Skeletal muscle tissue (tissue), 4 donors: ENCODE data around the gene MBNL2. TPM values are rescaled to one million over a fixed set of nuclear protein-coding genes. Genes with fewer than 3 reads are reported as not detected.

Experiments used
- H3K27ac ChIP-seq: one replicate; pipeline ENCODE4 v1.7.0; 2013; ENCODE audit warnings: mild to moderate bottlenecking, low read depth, low read length, inconsistent platforms
- H3K27me3 ChIP-seq, 3 donors: one replicate each; pipeline ENCODE4 v1.7.0; 2013; ENCODE audit warnings: low read length in 3 of 3; ENCODE audit not compliant: control insufficient read depth in 3 of 3, insufficient read depth in 3 of 3
- H3K36me3 ChIP-seq, 3 donors: one replicate each; pipeline ENCODE4 v1.7.0; 2013; ENCODE audit warnings: low read length in 3 of 3; ENCODE audit not compliant: control insufficient read depth in 3 of 3, insufficient read depth in 3 of 3
- H3K4me1 ChIP-seq, 3 donors: one replicate each; pipeline ENCODE4 v1.7.0; 2013; ENCODE audit warnings: low read length in 3 of 3, mild to moderate bottlenecking in 3 of 3; ENCODE audit not compliant: control insufficient read depth in 3 of 3, insufficient read depth in 3 of 3
- H3K4me3 ChIP-seq, 3 donors: one replicate each; pipeline ENCODE4 v1.7.0; 2013; ENCODE audit warnings: low read length in 3 of 3
- H3K9ac ChIP-seq, 3 donors: one replicate each; pipeline ENCODE4 v1.7.0; 2013; ENCODE audit warnings: low read length in 3 of 3, mild to moderate bottlenecking in 3 of 3, moderate library complexity in 2 of 3, low read depth in 1 of 3
- H3K9me3 ChIP-seq, 3 donors: one replicate each; pipeline ENCODE4 v1.7.0; 2013; ENCODE audit warnings: low read length in 3 of 3; ENCODE audit not compliant: control insufficient read depth in 3 of 3
- total RNA-seq: library from RNA; depleted of rRNA; stranded (reverse); fragments of >200 nt; gene quantifications from one replicate; pipeline ENCODE4 v1.2.3, GENCODE V29; 2014
- donor health status: Osteomylitis.

MBNL2 gene
- total RNA-seq, 1 donor from 2014 or later, result 30.3 TPM

DNA sequence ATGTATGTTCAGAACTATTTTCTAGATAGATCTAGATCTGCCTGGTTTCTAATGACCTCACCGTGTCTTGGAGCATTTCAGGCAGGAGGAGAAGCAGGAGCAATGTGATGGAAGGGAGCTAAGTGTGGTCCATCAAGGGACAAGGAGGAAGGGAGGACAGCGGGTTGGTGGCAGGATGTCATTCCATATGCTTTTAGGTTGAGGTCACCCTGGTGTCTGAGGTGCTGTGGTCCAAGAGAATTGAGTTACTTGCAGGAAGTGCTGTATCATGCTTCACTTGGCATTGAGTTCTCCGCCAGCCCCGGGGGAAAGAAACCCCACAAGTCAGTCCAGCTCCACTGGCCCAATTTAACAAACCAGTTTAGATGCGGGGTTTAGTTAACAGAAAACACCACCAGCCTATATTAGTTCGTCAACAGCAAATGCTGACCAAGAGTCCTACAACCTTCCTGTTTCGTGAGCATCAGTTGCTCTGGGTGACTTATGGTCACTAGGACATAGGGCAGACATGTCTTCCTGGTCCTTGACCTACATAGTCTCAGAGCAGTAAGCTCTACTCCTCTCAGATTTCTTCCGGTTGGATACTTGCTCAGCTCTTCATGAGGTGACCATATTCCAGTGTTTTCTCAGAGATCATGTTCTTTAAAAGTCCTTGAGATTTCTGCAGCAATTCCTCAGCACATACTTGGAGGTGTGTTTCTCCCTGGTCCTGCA lies 79.4 kb downstream of the MBNL2 start:
- H3K4me3 ChIP-seq, result peak overlapping the region in 1 of 3 donors; percentile 27
- H3K27ac ChIP-seq, result no peak overlapping the region
- H3K4me1 ChIP-seq, result peaks cover 28 to 53% (median 42%) of the 10 kb centered on the region in 3 donors
- H3K9ac ChIP-seq, result no peak overlapping the region
- H3K27me3 ChIP-seq, result no peaks in the 10 kb centered on the region
- no peaks in the 10 kb centered on the region for H3K9me3 ChIP-seq
- H3K36me3 ChIP-seq, result peaks cover 0 to 6% (median 2%) of the 10 kb centered on the region in 3 donors

DNA sequence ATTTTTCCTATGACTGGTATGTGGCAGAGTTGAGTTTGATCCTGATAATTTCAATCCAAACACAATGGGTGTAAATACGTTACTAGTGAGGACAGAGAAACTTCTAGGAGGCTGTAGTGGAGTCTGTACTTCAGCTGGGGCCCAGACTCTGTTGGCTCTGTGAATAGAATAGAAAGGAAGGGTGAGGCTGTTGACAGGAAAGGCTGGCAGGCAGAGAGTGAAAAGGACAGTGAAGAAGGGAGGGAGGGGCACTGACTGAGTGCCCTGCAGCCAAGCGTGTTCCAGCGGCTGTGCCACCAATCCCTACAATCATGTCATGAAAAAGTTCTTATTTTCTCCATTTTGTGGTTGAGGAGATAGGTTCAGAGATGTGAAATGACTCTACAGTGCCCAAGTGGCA lies 80.5 kb downstream of the MBNL2 start:
- H3K4me1 ChIP-seq, result peaks cover 30 to 53% (median 45%) of the 10 kb centered on the region in 3 donors
- no peaks in the 10 kb centered on the region for H3K9me3 ChIP-seq

DNA sequence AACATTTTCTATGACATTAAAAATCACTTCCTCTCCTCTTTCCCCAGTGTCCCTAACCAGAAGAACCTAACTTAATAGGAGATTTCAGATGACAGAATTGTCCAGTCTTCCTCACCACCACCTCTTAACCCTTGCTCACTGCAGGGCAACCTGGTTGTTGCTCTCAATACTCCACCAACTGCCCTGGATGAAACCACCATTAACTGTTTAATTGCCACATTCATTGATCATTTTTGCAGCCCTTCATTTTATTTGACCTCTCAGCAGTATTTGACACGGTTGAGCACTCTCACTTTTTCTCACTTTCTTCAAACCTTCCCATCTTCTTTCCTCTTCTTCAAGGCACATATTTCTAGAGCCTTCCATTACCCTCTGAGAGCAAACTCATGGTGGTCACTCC lies 84.0 kb downstream of the MBNL2 start:
- no peaks in the 10 kb centered on the region for H3K36me3 ChIP-seq
- peaks cover 37 to 54% (median 48%) of the 10 kb centered on the region in 3 donors for H3K4me1 ChIP-seq
- H3K27ac ChIP-seq, result no peak overlapping the region
- no peak overlapping the region for H3K9ac ChIP-seq
- no peaks in the 10 kb centered on the region for H3K27me3 ChIP-seq
- H3K4me3 ChIP-seq, result no peak overlapping the region
- H3K9me3 ChIP-seq, result no peaks in the 10 kb centered on the region

More for the DNA sequence above, 80.5 kb downstream of the MBNL2 start:
- H3K27ac ChIP-seq, result no peak overlapping the region
- H3K36me3 ChIP-seq, result peaks cover 0 to 1% (median 0%) of the 10 kb centered on the region in 3 donors
- H3K4me3 ChIP-seq, result no peak overlapping the region
- no peaks in the 10 kb centered on the region for H3K27me3 ChIP-seq
- no peak overlapping the region for H3K9ac ChIP-seq

DNA sequence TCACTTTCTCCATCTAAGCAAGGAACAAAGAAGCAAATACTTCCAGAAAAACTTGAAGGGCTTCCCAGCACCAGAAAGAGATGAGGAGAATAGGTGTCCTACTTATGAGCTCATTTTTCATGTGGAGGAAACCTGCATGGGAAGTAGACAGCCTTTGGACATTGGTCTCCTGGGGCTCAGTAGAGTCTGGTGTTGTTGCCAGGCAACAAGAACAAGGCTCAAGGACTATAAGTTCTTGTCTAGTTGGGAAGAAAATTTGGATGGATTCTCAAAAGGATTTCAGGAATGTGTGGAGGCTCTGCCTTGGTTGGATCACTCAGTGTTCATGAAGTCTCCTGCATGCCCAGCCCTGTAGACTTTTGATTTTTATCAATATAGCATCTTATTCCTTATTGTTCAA lies 84.5 kb downstream of the MBNL2 start:
- Histone ChIP-seq H3K9me3 (no peaks in the 10 kb centered on the region), H3K27ac (no peak overlapping the region), H3K9ac (no peak overlapping the region), H3K36me3 (no peaks in the 10 kb centered on the region), H3K4me3 (no peak overlapping the region), H3K27me3 (no peaks in the 10 kb centered on the region), H3K4me1 (peaks cover 32 to 49% (median 42%) of the 10 kb centered on the region in 3 donors)

DNA sequence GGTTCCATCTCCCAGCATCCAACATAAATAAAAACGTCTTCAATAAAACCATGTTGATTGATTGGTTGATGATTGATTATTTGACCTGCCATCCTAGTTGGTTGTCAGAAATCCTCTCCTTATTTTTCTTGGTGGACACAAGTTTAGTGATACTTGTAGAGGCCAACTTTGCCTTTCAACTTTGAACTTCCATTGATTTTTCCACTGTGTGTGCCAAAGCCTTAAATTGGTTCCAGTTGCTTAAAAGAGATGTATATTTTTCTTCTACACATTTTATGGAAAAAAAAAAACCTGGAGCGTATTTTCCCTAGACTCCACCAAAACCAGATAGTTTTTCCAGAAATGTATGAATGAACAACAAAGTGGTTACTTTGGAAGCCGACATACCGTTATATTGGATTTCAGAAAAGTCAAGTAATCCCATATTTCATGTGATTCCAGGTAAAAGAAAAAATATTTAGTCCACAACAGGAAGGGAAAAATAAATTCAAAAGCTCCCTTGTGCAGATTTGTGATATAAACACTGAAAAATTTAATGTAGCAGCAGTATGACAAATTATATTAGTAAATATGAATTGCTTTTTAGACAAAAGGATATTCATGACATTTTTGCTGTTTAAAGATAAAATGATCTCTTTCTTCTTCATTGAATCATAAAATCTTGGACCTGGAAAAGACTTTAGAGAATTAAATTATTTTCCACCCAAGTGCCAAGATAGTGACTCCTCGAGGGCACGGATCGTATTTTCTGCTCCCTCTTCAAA lies 85.2 kb downstream of the MBNL2 start:
- Histone ChIP-seq H3K36me3 (no peaks in the 10 kb centered on the region), H3K4me3 (no peak overlapping the region), H3K27ac (no peak overlapping the region), H3K9me3 (no peaks in the 10 kb centered on the region), H3K9ac (no peak overlapping the region), H3K4me1 (peaks cover 26 to 42% (median 36%) of the 10 kb centered on the region in 3 donors), H3K27me3 (no peaks in the 10 kb centered on the region)

DNA sequence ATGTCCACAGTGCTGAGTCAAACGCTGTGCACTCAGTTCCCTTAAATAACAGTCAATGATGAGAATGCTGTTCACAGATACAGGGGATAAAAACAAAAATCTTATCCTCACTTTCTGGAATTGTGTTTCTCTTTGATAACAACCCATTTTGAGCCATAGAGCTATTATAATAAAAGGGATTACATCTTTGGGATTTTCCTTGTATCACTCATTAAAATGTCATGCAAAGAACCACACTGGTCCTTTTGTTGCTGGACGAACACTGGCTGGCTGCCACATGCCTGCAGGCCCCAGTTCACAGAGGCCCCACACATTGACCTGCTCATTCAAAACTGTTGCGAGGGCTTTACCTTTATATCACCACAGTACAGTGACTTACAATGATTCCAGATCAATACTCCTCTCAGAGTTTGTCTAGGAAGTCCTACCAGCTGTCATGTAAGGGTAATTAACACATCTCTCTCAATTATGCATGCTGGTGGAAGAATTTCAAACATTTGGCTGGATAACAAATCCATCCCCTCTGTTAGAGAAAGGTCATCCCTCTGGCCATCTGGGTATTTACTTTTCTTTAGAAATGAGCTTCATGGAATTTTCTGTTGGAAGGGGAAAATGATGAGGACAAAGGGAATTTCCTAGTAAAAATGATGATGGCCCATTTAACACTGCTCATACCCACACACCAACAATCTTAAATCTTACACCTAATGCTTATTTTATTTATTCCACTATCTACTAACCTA lies 85.9 kb downstream of the MBNL2 start:
- Histone ChIP-seq H3K9me3 (no peaks in the 10 kb centered on the region), H3K9ac (no peak overlapping the region), H3K4me3 (no peak overlapping the region), H3K36me3 (no peaks in the 10 kb centered on the region), H3K4me1 (peaks cover 23 to 34% (median 30%) of the 10 kb centered on the region in 3 donors), H3K27ac (peak overlapping the region; percentile 34), H3K27me3 (no peaks in the 10 kb centered on the region)

DNA sequence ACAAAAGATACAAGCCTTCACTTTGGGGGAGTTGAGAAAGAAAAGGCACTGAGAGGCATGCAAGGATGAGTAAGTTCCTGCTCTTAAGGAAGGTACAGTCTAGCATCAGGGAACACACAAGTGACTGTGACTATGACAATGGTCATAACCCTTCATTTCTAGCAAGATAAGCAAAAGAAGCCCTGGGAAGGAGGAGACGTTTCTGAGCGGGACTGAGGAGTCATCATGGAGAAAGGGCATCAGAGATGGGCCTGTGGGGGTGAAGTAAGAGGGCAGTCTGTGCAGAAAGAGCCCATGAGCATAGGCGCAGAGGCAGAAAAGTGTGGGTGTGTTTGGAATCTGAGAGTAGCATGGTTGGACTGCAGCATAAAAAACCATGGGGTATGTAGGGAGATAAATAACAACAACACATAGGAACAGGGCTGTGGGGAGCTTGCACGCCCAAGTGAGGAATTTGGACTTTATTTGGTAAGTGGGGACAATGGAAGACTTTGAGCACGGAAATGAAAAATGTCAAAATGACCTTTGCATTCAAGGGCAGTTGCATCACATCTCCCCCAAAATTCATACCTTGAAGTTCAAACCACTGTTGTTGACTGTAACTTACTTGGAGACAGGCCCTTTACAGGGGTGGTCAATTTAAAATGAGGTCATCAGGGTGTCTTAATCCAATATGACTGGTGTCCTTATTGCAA lies 86.7 kb downstream of the MBNL2 start:
- no peak overlapping the region for H3K9ac ChIP-seq
- peaks cover 27 to 38% (median 31%) of the 10 kb centered on the region in 3 donors for H3K4me1 ChIP-seq
- H3K27ac ChIP-seq, result peak overlapping the region; percentile 34
- H3K4me3 ChIP-seq, result no peak overlapping the region
- no peaks in the 10 kb centered on the region for H3K27me3 ChIP-seq
- H3K9me3 ChIP-seq, result no peaks in the 10 kb centered on the region
- no peaks in the 10 kb centered on the region for H3K36me3 ChIP-seq

DNA sequence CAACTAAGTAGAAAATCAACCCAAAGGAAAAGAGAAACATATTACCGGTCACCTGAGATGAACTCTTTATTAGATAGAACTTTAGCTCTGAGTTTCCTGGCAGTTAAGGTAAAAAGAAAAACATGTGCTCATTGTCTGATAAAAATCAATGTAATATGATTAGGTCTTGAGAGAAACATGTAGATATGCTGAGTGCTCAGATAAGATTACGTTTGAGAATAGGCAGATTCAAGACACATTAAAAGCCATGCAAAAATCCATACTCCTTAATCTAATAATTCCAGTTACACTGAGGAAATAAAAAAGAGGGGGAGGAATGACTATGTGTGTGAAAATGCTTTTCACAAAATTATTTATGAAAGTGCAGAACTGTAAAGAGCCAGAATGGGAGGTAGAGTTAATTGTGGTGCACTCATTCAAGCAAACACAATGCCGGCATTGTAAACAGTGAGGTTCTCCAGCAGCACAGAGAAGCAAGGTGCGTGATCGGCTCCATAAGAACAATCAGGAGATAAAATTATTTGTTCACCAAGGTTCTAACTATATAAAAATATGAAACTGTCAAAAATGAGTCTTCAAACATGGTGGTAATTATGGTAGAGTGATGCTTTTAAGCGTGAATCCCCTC lies 88.8 kb downstream of the MBNL2 start:
- peaks cover 0 to 3% (median 0%) of the 10 kb centered on the region in 3 donors for H3K36me3 ChIP-seq
- no peak overlapping the region for H3K4me3 ChIP-seq
- no peaks in the 10 kb centered on the region for H3K27me3 ChIP-seq
- H3K4me1 ChIP-seq, result peaks cover 36 to 53% (median 37%) of the 10 kb centered on the region in 3 donors
- no peak overlapping the region for H3K9ac ChIP-seq
- H3K27ac ChIP-seq, result no peak overlapping the region
- H3K9me3 ChIP-seq, result no peaks in the 10 kb centered on the region

DNA sequence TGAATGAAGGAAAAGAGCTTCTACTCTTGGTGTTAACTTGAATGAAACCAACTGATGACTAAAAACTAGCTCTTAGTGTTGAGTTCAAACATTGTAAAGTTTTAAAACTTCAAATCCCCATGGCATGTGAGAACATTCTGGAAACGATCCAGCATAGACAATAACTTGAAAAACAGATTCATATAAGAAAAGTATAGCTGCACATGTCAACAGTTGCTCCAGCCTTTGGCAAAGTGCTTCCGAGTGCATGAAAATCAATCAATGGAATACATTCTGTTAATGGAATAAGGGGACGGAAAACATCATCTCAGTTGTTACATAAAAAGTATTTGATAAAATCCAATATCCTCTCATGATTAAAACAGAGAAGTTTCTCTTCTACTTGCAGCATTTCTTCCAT lies 89.8 kb downstream of the MBNL2 start:
- no peaks in the 10 kb centered on the region for H3K27me3 ChIP-seq
- H3K36me3 ChIP-seq, result peaks cover 0 to 3% (median 0%) of the 10 kb centered on the region in 3 donors
- H3K4me1 ChIP-seq, result peaks cover 38 to 53% (median 42%) of the 10 kb centered on the region in 3 donors
- no peak overlapping the region for H3K9ac ChIP-seq
- H3K4me3 ChIP-seq, result no peak overlapping the region
- H3K9me3 ChIP-seq, result no peaks in the 10 kb centered on the region
- no peak overlapping the region for H3K27ac ChIP-seq
